HG03103 (cell line): Measurements from ENCODE around the gene UNC80.

ENCODE experiments used
- ATAC-seq: cut with Tn5 transposase; IDR thresholded peaks from one replicate; pipeline ENCODE4 v1.9.1; 2021; ENCODE audit warnings: low read depth; ENCODE audit not compliant: unreplicated experiment

The UNC80 gene

GRCh38 chr2:210009126-210009525 is 237.5 kb downstream of the UNC80 start:
- no peak for ATAC-seq

- no peak for ATAC-seq
Observed at GRCh38 chr2:210009896-210010295, 238.3 kb downstream of the UNC80 start.

GRCh38 chr2:210020138-210020537 is 248.5 kb downstream of the UNC80 start:
- ATAC-seq: no peak

- ATAC-seq: no peak
Observed at GRCh38 chr2:210022824-210023223, 251.2 kb downstream of the UNC80 start.

- ATAC-seq: no peak
Observed at GRCh38 chr2:210027608-210028007, 256.0 kb downstream of the UNC80 start.

GRCh38 chr2:210028178-210028577 is 256.5 kb downstream of the UNC80 start:
- no peak for ATAC-seq

- no peak for ATAC-seq
Observed at GRCh38 chr2:210034087-210034683, 262.6 kb downstream of the UNC80 start.

GRCh38 chr2:210035679-210036078 is 264.0 kb downstream of the UNC80 start:
- ATAC-seq: no peak

- no peak for ATAC-seq
Observed at GRCh38 chr2:210038078-210038477, 266.4 kb downstream of the UNC80 start.

- ATAC-seq: no peak
Observed at GRCh38 chr2:210046851-210047500, 275.3 kb downstream of the UNC80 start.
